ENCODE results near the gene RNPC3. TPM values are rescaled to one million over a fixed set of nuclear protein-coding genes. Genes with fewer than 3 reads are reported as not detected.

RNPC3 gene
- polyA plus RNA-seq, 1 donor from 2014 or later = 61.0 TPM

GRCh38 chr1:103520822-103521221 lies 4.7 kb upstream of the RNPC3 start:
- Histone ChIP-seq H3F3A (ENCODE audit: insufficient read depth, low read length, poor library complexity, severe bottlenecking) (peaks cover 2% of the 10 kb centered on the region), H3K9ac (ENCODE audit: low read length) (no peak overlapping the region), H3K4me2 (ENCODE audit: low read length) (no peak overlapping the region), H3K27me3 (ENCODE audit: insufficient read depth, low read depth, low read length) (no peaks in the 10 kb centered on the region), H2AFZ (ENCODE audit: low read depth, low read length) (no peak overlapping the region), H3K9me2 (ENCODE audit: insufficient read depth, low read length) (no peaks in the 10 kb centered on the region), H4K20me1 (ENCODE audit: insufficient read depth) (no peaks in the 10 kb centered on the region), H3K9me3 (ENCODE audit: low read length) (no peaks in the 10 kb centered on the region), H3K4me3 (ENCODE audit: low read length) (no peak overlapping the region), H3K27ac (ENCODE audit: low read length) (no peak overlapping the region), H3K79me2 (replicated peaks; ENCODE audit: insufficient read depth, low read length) (no peaks in the 10 kb centered on the region), H3K36me3 (ENCODE audit: insufficient read depth, low read length) (no peaks in the 10 kb centered on the region)
- TF ChIP-seq TAF1 (IDR thresholded peaks at IDR 0.05; ENCODE audit: low read depth) = no peak
- no peak for TF ChIP-seq RAD21 (conservative IDR thresholded peaks at IDR 0.05)
- no peak for TF ChIP-seq EP300 (conservative IDR thresholded peaks at IDR 0.05; ENCODE audit: poor library complexity, severe bottlenecking)
- TF ChIP-seq SMC3 (conservative IDR thresholded peaks at IDR 0.05; ENCODE audit: poor library complexity) = no peak
- no peak for TF ChIP-seq CTCF (IDR thresholded peaks at IDR 0.05; ENCODE audit: poor library complexity, severe bottlenecking)
- TF ChIP-seq EZH2 (IDR thresholded peaks at IDR 0.05; ENCODE audit: borderline replicate concordance, insufficient read depth, low read length, poor library complexity, severe bottlenecking) = no peak
- TF ChIP-seq MXI1 (conservative IDR thresholded peaks at IDR 0.05; ENCODE audit: poor library complexity, severe bottlenecking) = no peak
- TF ChIP-seq REST (IDR thresholded peaks at IDR 0.05; ENCODE audit: borderline replicate concordance) = no peak
- TF ChIP-seq POLR2AphosphoS5 (IDR thresholded peaks at IDR 0.05) = no peak

GRCh38 chr1:103523346-103523745 lies 2.2 kb upstream of the RNPC3 start:
- Histone ChIP-seq H3K9ac (ENCODE audit: low read length) (no peak overlapping the region), H3K4me3 (ENCODE audit: low read length) (no peak overlapping the region)

More at GRCh38 chr1:103523346-103523745, 2.2 kb upstream of the RNPC3 start:
- Histone ChIP-seq H4K20me1 (ENCODE audit: insufficient read depth) (no peaks in the 10 kb centered on the region), H3F3A (ENCODE audit: insufficient read depth, low read length, poor library complexity, severe bottlenecking) (peaks cover 9% of the 10 kb centered on the region), H3K27me3 (ENCODE audit: insufficient read depth, low read depth, low read length) (no peaks in the 10 kb centered on the region), H3K9me2 (ENCODE audit: insufficient read depth, low read length) (no peaks in the 10 kb centered on the region), H3K79me2 (replicated peaks; ENCODE audit: insufficient read depth, low read length) (peaks cover 20% of the 10 kb centered on the region), H3K36me3 (ENCODE audit: insufficient read depth, low read length) (no peaks in the 10 kb centered on the region), H2AFZ (ENCODE audit: low read depth, low read length) (no peak overlapping the region), H3K9me3 (ENCODE audit: low read length) (no peaks in the 10 kb centered on the region), H3K27ac (ENCODE audit: low read length) (no peak overlapping the region), H3K4me2 (ENCODE audit: low read length) (no peak overlapping the region)
- TF ChIP-seq EP300 (conservative IDR thresholded peaks at IDR 0.05; ENCODE audit: poor library complexity, severe bottlenecking) (no peak), CTCF (IDR thresholded peaks at IDR 0.05; ENCODE audit: poor library complexity, severe bottlenecking) (no peak), MXI1 (conservative IDR thresholded peaks at IDR 0.05; ENCODE audit: poor library complexity, severe bottlenecking) (no peak), REST (IDR thresholded peaks at IDR 0.05; ENCODE audit: borderline replicate concordance) (no peak), SMC3 (conservative IDR thresholded peaks at IDR 0.05; ENCODE audit: poor library complexity) (no peak), POLR2AphosphoS5 (IDR thresholded peaks at IDR 0.05) (no peak), RAD21 (conservative IDR thresholded peaks at IDR 0.05) (no peak), EZH2 (IDR thresholded peaks at IDR 0.05; ENCODE audit: borderline replicate concordance, insufficient read depth, low read length, poor library complexity, severe bottlenecking) (no peak)
